Sigmoid colon (tissue), 4 donors: ENCODE results near the gene BCHE.

Source experiments
- EP300 ChIP-seq, 4 donors: sonication (generic); formaldehyde crosslinking; IDR thresholded peaks; one replicate each; pipeline ENCODE4 v1.6.1; 2017; ENCODE audit warnings: antibody characterized with exemption in 4 of 4
- POLR2AphosphoS5 ChIP-seq, 4 donors: sonication (generic); formaldehyde crosslinking; IDR thresholded peaks; one replicate each; pipeline ENCODE4 v1.6.1; 2017; ENCODE audit warnings: antibody characterized with exemption in 4 of 4
- TF ChIP-seq, protein P1 (sequence below), 4 experiments: fragments of 450-650 bp in 3 of 4; fragments of 200-600 bp in 1 of 4; IDR thresholded peaks; one replicate each; pipeline ENCODE4 v1.5.1; 2016 to 2019; ENCODE audit warnings: antibody characterized with exemption in 4 of 4, mild to moderate bottlenecking in 3 of 4, moderate library complexity in 2 of 4

GRCh38 chr3:165803471-165803870 is 33.8 kb downstream of the BCHE start:
- TF ChIP-seq, protein P1, sequence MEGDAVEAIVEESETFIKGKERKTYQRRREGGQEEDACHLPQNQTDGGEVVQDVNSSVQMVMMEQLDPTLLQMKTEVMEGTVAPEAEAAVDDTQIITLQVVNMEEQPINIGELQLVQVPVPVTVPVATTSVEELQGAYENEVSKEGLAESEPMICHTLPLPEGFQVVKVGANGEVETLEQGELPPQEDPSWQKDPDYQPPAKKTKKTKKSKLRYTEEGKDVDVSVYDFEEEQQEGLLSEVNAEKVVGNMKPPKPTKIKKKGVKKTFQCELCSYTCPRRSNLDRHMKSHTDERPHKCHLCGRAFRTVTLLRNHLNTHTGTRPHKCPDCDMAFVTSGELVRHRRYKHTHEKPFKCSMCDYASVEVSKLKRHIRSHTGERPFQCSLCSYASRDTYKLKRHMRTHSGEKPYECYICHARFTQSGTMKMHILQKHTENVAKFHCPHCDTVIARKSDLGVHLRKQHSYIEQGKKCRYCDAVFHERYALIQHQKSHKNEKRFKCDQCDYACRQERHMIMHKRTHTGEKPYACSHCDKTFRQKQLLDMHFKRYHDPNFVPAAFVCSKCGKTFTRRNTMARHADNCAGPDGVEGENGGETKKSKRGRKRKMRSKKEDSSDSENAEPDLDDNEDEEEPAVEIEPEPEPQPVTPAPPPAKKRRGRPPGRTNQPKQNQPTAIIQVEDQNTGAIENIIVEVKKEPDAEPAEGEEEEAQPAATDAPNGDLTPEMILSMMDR (IDR thresholded peaks at IDR 0.05), result no peak
- TF ChIP-seq POLR2AphosphoS5 (IDR thresholded peaks at IDR 0.05) (no peak), EP300 (IDR thresholded peaks at IDR 0.05) (no peak)
